Activated T-cell treated with anti-CD3 and anti-CD28 coated beads for 1 hour (primary cell): ENCODE results near the gene SND1.

Experiments used
- DNase-seq: peaks from one replicate; pipeline ENCODE4 v3.0.0-alpha.2; 2020; ENCODE audit warnings: low read depth

The SND1 gene

DNA sequence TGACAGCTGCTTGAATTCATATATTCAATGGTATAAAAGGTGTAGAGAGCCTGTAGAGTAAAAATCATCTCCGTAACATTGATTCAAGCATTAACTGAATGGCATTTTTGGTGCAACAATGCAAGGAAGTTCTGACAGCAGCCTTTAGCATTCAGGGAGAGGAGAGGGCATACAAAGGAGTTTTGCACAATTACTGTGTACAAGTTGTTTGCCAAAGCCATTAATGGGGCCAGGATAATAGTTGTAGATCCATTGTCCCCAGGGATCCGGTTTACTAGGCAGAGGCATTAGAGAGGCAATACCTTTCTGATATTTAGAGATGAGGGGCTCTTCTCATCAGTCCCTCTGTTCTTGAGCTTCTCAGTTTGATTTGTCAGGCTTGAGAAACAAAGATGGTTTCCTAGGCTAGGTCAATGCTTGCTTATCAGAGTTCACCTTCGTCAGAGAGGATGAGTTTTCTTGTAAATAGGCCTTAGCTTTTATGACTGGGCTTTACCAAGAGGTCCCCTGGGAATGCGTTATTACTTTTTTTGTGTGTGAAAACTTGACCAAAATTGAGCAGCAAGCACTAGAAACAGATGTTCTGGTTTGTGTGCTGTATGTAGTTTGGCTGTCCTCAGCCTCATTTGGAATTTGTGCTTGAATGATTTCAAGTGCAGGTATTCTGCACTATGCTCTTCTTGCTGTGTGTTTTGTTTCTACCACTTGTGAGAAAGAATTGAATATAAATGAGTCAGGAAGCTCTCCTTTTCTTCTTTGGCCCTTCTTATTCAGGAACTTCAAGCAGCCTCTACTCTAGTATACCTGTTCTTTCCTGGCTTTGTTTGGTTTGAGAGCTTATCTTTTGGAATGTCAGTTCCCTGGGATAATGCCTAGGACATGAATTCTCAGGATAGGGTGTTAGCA, 32.0 kb downstream of the SND1 start:
- no peak for DNase-seq

DNA sequence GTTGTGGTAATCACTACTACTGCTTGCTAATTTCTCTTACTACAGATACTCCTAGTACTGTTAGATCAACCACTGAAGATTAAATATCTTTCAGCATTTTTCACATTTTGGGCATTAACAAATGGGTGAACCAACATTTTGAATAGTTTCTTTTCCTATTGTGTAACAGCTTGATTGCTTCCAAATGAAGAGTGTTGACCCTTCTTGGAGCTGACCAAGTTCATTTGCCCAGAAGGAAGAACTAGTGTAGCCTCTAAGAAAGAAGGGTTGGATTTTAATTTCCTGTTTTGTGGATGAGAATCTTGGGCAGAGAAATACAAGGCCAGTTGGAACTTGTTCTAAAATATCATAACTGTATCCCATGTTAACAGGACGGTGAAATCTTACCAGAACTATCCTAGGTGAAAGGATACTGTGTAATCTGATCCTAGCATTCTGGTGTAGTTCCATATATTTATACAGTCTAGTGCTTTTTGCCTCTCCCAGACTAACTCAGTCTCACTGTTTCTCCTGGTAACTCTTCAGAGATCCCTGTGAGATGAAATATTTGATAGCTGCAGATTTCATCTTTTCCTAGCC, 37.3 kb downstream of the SND1 start:
- DNase-seq, result no peak

DNA sequence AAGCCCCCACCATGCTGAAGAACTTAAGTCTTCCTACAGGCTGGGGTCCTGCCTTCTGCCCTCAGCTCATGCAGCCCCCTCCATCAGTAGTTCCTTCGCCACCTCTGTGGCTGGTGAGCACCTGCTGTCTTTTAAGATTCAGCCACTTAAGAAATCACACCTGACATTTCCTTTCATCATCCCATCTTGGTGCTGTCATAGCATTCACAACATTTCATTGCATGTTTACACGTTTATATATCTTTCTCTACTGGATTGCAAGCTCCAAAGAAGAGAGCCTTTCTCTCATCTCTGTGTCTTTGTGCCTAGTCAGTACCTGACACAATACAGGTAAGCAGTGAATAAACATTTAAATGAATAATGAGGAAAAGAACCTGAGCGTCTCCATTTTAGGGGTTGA, 38.3 kb downstream of the SND1 start:
- DNase-seq, result no peak

DNA sequence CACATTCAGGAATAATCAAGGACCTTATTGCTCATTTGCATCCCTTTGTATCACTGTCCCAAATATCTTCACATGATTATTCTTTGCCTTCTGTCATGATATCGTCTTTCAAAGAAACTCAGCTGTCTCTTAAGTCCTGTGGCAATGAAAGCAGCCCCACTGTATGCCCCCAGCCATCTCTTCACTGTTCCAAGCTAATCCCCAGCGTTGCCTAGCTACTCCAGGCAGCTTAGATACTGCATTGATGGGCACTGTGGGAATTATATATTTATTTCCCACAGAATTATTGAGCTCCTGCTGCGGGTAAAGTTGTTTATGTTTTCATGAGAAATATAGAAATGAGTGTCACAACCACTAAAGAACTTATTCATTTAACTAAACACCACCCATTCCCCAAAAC, 38.8 kb downstream of the SND1 start:
- DNase-seq, result no peak

DNA sequence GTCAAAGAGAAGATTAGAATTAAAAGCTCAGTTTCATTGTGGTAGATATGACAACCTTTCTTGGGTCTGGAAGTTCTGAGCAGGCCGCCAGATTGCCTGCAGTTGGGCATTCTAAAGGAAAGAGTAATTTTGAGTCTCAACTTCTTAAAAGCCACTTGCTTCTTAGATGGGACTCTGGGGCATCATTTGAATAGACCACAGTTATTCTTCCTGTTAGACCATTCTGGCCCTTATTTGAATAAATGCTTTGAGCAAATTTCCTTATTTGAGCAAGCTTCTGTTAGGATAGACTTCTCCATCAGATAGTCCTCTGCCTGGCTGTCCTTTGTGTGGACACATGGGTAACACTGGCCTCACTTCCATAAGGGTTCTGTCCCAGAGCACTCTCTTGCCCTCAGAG, 40.2 kb downstream of the SND1 start:
- no peak for DNase-seq

DNA sequence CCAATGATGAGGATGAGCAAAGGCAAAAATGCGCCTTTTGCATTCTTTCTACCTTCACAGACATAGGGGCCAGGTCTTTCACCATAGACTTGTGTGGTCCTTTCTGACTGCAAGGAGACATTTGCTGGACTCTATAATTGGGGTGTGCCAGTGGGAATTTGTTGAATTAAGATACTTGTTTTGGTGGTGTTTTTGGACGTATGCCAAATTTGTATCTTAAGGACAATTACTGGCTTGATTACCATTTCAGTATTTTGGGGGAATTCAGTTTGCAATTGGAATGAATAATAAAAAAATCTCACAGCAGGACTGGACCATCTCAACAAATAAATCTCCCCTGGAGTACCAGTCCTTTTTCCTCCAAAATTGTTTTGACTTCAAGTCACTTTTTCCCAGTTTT, 47.9 kb downstream of the SND1 start:
- no peak for DNase-seq

DNA sequence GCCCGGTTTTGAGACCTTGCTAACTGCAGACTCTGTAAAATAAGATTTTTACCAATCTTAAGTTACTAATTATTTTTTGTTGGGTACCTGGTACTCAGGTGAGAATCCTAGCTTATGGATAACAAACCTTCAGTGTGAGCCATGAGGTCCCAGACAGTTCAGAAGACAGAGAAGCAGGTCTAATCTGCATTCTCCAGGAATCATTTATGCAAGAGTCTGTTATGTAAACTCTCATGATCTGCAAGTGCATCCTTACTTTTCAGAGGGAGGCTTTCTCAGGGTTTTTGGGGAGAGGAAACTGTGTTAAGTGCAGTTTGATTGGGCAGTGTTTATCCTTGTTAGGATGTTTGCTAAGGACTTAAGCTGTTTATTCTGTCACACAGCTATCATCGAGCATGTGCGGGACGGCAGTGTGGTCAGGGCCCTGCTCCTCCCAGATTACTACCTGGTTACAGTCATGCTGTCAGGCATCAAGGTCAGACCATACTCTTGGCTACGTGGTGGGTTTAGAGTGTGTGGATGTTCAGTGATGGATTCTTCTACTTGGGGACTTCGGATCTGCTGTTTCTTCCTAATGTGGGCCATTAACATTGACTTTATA, 50.2 kb downstream of the SND1 start:
- no peak for DNase-seq

DNA sequence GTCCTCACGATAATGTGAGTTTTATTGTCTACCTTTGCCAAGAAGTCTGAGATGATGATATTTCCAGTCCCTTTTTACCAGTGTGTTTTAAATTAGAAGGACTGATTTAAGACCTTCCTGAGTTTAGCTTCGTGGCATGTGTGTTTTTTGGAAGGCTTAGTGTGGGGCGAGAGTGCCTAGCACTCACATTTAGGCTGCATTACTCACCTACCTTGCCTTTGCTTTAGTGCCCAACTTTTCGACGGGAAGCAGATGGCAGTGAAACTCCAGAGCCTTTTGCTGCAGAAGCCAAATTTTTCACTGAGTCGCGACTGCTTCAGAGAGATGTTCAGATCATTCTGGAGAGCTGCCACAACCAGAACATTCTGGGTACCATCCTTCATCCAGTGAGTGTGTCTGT, 50.9 kb downstream of the SND1 start:
- no peak for DNase-seq

DNA sequence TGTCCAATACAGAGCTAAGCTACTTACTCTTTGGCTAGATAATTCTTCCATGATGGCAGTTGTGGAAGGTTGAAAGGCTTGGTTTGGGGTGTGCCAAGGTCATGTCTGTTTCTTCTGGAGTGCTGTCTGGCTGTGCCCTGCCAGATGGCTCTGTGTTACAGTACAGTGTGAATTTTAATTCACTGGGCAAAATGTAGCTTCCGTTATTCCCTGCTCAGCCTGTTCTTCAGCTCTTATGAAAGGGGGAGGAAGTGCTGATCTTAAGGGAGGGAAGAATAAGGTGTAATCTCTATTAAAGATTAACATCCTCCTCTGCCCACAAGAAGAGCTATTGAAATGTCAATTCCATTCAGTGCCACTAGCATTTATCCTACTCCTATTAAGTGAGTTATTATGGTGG, 52.2 kb downstream of the SND1 start:
- no peak for DNase-seq

DNA sequence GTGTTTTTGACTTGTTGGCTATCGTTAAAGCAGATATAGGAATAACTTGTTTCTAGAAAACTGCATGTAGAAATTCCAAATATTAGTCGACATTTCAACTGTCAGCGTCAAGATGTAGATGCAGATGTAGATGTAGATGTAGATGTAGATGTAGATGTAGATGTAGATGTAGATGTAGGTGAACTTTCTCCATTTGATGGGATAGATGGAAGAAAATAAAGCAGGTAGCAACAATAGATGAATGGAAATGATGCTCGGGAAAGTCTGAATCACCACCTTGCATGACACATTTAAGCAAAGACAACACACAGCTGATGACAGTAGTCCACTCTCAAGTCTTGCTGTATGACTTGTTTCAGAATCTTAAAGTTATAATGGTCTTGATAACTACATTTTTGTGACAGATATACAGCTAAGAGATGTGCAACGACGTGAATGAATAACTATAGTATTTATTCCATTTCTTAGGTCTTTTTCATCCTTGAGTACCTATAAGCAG, 53.5 kb downstream of the SND1 start:
- DNase-seq, result no peak

DNA sequence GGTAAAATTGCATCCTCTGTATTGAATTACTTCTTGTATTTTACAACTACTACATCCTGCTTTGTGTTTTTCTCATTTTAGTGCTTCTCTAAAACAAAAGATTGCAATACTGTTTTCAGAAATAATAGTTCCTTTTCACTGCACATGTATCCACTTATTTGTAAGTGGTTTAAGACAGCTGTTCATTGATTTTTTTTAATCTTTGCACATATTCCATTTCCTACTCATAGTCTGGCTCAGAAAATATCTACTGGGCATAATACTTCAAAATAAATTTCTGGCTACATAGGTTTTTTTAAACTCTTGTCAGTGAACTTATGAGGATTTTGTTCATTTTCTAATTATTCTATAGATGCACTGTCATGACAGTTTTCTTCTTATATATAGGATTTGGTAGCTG, 54.8 kb downstream of the SND1 start:
- DNase-seq, result no peak

DNA sequence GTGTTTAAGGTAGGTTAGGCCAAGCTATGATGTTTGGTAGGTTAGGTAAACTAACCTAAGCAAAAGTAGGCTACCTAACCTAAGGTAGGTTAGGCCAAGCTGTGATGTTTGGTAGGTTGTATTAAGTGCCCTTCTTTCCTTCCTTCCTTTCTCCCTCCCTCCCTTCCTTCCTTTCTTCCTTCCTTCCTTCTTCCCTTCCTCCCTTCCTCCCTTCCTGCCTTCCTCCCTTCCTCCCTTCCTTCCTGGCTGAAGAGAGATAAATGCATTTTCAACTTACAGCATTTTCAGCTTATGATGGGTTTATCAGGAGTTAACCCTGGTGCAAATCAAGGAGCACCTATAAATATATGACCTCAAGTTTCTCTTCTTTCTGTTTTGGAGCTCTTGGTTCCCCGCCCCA, 56.2 kb downstream of the SND1 start:
- no peak for DNase-seq

DNA sequence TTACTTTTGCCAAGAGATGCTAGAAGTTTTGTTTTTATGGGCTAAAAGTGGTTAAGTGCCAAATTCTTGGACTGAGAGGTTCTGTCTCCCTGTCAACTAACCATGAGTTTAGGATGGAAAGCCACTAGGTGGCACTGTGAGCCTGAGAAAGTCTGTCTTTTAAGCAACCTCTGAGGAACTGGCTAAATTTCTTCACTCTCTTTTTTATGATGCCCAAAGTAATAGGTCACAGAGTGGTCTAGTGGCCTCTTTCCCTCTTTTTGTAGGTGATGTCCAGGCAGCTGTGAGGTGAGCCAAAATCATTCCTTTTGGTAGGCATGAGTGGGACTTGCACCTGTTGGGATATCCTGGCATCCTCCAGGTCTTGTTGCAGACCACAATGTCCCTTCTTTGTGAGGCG, 56.8 kb downstream of the SND1 start:
- peak; percentile 63 for DNase-seq

DNA sequence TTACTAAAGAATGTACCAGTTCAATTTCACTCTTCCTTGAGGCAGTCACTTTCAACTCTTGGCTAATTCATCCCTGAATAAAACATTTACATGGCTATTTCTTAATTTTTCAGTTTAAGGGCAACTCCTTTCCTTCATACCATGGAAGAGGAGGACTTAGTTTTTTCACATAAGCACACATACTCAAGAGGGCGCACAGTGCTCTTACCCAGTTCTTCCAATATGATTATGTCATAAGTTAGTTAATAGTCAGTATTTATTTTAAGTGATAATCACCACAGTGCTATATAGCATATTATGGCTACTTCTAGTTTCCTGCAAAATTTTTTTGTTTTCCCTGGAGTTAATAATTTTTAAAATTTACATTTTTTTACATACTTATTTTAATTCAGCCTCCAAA, 58.6 kb downstream of the SND1 start:
- DNase-seq, result no peak

DNA sequence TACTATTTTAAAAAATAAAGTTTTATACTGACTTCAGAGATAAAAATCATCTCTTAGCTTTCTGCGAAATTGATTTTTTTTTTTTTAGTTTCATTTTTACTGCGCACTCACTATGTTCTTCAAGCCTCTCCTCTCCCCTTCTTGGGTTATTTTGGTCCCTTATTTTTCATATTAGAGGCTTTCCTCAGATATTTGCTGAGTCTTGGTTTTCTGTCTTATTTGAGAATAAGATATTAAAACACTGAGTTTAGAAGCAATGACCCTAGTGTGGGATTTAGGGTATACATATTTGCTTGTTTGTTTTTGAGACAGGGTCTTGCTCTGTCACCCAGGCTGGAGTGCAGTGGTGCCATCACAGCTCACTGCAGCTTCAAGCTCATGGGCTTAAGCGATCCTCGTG, 59.9 kb downstream of the SND1 start:
- DNase-seq, result no peak

DNA sequence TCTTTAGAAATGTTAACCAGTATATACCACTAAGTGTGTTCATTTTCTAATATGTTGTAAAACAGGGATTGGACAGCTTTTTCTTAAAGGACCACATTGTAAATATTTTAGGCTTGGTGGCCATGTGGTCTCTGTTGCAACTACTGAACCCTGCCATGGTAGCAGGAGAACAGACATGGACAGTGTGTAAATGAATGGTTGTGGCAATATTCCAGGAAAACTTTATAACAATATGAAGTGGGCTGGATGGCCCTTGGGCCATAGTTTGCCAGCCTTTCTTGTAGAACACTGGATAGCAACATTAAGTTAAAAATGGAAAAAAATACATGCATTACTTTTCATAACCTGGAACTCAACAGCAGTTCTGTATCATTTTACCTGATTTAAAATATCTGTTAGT, 61.0 kb downstream of the SND1 start:
- DNase-seq, result no peak

DNA sequence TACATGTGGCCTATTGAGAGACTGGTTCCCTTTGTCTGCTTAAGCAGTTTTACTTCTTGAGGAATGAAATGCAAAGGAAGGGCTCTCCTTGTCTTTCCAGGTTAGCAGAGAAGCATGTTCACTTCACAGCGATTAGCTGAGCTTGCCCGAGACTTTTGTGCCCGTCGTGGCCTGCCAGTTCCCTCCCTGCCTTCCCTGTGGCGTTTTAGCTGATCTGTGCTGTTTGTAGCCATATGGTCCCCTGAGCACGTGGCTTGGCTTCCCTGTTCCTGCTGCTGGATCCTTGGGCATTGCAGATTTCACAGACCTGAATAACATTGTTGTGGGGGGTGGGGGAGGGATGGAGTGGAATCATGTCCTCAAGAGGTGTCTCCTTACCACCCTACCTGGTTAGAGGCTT, 61.8 kb downstream of the SND1 start:
- DNase-seq, result no peak

DNA sequence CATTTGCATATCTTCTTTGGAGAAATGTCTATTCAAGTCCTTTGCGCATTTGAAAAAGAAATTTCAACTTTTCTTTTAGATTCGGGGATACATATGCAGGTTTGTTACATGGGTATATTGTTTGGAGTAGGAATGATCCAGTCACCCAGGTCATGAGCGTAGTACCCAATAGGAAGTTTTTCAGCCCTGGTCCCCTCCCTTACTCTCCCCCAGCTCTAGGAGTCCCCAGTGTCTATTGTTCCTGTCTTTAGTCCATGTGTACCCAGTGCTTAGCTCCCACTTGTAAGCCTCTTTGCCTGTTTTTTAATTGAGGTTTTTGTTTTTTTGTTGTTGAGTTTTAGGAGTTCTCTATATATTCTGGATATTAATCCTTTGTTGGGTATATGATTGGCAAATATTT, 63.3 kb downstream of the SND1 start:
- DNase-seq, result no peak

DNA sequence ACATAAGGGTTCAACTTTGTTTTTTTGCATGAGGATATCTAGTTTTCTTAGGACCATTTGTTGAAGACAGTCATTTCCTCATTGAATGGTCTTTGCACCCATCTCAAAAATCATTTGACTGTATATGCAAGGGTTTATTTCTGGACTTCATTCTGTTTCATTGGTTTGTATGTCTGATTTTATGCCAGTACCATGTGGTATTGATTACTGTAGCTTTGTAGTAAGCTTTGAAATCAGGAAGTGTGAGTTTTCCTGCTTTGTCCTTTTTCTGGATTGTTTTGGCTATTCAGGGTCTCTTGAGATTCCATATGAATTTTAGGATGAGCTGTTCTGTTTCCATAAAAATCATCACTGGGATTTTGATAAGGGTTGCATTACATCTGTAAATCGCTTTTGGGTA, 63.9 kb downstream of the SND1 start:
- no peak for DNase-seq

DNA sequence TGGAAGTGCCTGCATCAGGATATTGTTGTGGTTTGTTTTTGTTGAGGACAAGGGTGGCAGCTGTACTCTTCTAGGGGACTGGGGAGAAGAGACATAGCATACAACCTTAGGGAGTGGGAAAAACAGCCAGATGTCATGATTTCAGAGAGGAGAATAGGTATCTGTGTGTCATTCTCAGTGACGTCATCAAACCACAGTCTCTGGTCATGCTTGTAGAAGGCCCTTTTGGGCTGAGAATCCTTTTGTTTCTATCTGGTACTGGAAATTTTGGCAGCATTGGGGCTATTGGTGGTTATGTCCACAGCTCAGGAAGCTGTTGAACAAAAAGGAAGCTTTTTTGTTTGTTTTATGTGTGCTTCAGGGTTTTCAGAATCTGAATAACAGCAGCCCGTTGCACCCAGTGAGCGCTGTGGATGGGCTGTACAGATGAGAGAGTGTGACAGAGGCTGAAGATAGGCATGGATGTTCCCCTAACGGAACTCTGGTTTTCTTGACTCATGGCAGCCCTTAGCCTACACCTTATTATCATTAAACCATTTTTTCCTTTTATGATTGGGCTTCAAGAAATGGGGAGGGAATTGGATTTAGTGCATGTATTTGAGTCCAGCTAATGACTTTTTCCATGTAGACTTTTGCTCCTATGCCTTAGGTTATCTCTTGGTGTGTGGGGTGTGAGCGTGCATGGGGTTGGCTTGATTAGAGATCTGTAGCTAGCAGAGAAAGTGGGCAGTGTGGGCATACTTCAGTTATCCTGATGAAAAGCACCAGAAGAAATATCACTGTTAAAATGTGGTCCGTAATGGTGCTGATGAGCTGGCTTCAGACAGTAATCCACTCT, 65.7 kb downstream of the SND1 start:
- no peak for DNase-seq

DNA sequence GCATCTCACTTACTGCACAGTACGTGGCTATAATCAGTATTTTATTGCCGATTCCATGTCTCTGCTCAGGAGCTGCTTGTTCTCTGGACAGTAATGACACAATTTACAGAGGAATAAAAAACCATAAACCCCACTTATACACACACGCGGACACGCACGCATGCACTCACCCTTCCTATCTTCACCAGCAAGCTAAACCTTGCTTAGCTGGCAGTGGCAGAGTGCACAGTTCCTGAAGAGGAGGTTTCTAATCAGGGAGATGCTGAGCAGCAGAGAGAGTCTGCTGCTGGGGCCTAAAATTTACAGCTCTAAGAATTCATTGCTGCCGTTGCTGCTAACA, 66.3 kb downstream of the SND1 start:
- DNase-seq, result no peak

DNA sequence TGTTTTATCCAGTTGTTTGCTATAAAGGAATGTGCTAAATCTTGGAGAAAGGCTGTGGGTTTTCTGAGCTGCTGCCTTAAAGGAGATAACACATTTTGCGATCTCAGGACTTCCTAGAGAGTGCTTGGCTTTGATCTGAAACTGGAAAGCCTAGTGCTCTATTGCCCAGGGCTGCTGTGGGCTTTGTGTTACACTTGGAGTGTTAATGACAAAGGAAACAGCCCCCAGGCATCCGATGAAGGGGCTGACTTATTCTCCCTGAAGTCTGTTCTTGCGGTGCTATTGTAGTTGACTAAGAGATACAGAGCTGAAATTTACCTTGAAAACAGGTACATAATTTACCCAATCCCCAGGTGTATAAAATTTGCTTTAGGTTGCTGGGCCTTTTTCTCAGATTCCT, 74.5 kb downstream of the SND1 start:
- DNase-seq, result no peak
